Colonic mucosa (tissue), 4 donors: Measurements from ENCODE around the gene TMPRSS7. TPM values are rescaled to one million over a fixed set of nuclear protein-coding genes. Genes with fewer than 3 reads are reported as not detected.
A peak's percentile ranks its signal among the peaks of the same experiment; 100 is the strongest.

Experiments
- DNase-seq: peaks from one replicate; pipeline ENCODE4 v3.0.0-alpha.2; 2020
- H3K27ac ChIP-seq: fragments of 200-600 bp; one replicate; pipeline ENCODE4 v1.8.0; 2021
- H3K27me3 ChIP-seq: fragments of 200-600 bp; one replicate; pipeline ENCODE4 v1.8.0; 2021
- H3K36me3 ChIP-seq: fragments of 200-600 bp; one replicate; pipeline ENCODE4 v1.8.0; 2021
- H3K4me1 ChIP-seq: fragments of 200-600 bp; one replicate; pipeline ENCODE4 v1.8.0; 2021; ENCODE audit warnings: mild to moderate bottlenecking
- H3K4me3 ChIP-seq: fragments of 200-600 bp; one replicate; pipeline ENCODE4 v1.8.0; 2021
- H3K9ac ChIP-seq, 2 donors: one replicate each; pipeline ENCODE4 v1.7.0; 2013; ENCODE audit warnings: control low read depth in 2 of 2, low read depth in 2 of 2, low read length in 2 of 2
- H3K9me3 ChIP-seq: fragments of 200-600 bp; one replicate; pipeline ENCODE4 v1.8.0; 2021
- intact Hi-C: fragments of 100-400 bp; cut with DNase I; formaldehyde crosslinking; loops from one replicate; pipeline ENCODE4 v1.14.1; 2022
- total RNA-seq, 2 donors: library from RNA; stranded (reverse); fragmentation: NEBNext Ultra II Directional in 1 of 2; extraction: Animal tissue kit (Norgen Biotek cat#: 25700) in 1 of 2; gene quantifications; one replicate each; pipeline ENCODE4 v1.2.1, GENCODE V29; 2021
- TF ChIP-seq, protein P1 (sequence below): fragments of 200-600 bp; IDR thresholded peaks from one replicate; pipeline ENCODE4 v1.8.0; 2022; ENCODE audit warnings: antibody characterized with exemption, mild to moderate bottlenecking
- donor health status: healthy.
- donor health status: DM: no; HTN: no; CAD: no.
- donor health status: DM: no; HTN: no; CAD: no.

TMPRSS7 gene
- total RNA-seq, 2 donors from 2014 or later, result not detected

DNA sequence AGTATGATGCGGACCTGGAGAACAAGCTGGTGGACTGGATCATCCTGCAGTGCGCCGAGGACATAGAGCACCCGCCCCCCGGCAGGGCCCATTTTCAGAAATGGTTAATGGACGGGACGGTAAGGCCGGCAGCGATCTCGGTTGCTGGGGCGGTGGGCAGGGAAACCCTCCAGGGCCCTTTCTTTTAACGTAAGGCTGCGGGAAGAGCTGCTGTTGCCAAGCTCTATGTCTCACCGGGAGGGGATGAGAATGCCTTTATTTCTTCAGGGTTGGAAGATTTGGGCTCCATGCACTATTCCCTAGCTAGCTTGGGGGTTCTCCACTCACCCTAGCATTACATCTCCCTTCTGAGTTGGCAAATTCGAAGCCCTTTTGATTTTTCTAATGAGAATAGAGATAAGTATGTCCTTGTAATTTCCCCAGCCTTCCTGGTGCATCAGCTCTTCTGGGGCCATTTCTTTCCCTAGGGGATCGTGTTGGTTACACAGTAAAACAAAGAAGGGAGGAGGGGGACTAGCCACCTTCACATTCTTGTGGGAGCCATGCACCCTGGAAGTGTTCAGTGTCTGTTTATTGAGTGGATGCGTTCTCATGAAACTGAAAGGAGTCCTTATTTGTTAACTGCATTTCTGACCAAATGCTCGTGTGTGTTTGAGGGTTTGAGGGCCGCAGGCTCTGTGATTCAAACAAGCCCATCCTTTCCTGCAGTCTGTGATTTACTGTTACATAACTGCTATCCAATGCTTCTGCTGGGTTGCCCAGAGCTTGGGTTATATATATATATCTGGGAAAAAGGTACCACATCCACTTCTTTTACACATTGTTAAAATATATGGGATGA, 34.8 kb upstream of the TMPRSS7 start:
- no peak overlapping the region for H3K27ac ChIP-seq
- DNase-seq, result no peak
- H3K27me3 ChIP-seq, result no peaks in the 10 kb centered on the region
- H3K9me3 ChIP-seq, result no peaks in the 10 kb centered on the region
- H3K9ac ChIP-seq, result no peak overlapping the region
- H3K4me1 ChIP-seq, result no peaks in the 10 kb centered on the region
- H3K4me3 ChIP-seq, result peak overlapping the region; percentile 22
- intact Hi-C loops, result no loop called here
- TF ChIP-seq, protein P1, sequence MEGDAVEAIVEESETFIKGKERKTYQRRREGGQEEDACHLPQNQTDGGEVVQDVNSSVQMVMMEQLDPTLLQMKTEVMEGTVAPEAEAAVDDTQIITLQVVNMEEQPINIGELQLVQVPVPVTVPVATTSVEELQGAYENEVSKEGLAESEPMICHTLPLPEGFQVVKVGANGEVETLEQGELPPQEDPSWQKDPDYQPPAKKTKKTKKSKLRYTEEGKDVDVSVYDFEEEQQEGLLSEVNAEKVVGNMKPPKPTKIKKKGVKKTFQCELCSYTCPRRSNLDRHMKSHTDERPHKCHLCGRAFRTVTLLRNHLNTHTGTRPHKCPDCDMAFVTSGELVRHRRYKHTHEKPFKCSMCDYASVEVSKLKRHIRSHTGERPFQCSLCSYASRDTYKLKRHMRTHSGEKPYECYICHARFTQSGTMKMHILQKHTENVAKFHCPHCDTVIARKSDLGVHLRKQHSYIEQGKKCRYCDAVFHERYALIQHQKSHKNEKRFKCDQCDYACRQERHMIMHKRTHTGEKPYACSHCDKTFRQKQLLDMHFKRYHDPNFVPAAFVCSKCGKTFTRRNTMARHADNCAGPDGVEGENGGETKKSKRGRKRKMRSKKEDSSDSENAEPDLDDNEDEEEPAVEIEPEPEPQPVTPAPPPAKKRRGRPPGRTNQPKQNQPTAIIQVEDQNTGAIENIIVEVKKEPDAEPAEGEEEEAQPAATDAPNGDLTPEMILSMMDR, result no peak
- H3K36me3 ChIP-seq, result no peaks in the 10 kb centered on the region

DNA sequence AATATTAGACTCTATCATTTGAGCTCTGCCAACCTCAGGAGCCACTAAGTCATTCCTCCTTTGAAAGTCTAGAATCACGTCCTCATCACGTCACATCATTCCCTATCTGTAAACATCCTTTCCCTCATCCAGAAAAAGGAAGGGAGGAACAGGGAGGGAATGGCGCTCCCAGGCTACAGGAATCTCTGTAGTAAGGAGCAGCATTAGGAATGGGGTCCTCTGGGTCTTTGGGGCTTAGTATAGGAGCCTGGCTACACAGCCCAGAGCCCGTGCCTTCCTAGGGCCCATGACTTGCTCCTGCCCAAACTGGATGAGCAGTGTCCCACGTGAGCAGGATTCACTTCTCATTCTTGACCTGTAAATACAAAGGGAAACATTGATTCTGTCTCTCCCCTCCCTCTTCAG, 34.2 kb upstream of the TMPRSS7 start:
- Histone ChIP-seq H3K27me3 (no peaks in the 10 kb centered on the region), H3K27ac (no peak overlapping the region), H3K4me1 (no peaks in the 10 kb centered on the region), H3K36me3 (no peaks in the 10 kb centered on the region), H3K4me3 (no peak overlapping the region), H3K9me3 (no peaks in the 10 kb centered on the region), H3K9ac (no peak overlapping the region)
- DNase-seq, result no peak
- TF ChIP-seq, protein P1, result no peak
- intact Hi-C loops, result no loop called here

DNA sequence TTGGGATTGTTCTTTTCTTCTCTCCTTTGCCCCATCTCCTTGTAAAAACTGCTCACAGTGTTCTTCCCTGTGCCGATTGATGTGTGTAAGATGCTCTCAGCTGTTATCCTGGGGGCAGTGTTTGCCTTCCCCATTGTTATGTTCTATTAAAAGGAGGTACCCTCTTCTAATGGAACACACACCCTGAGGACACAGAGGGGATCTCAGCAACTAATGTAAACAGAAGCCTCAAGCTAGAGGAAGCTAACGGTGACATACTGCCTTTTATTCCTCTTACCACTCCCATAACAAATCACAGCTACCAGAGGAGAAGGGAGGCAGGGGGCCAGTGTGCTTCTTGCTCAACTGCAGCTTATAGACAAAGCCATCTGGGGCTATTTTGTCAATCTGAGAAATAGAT, 33.6 kb upstream of the TMPRSS7 start:
- DNase-seq, result no peak
- intact Hi-C loops, result no loop called here
- H3K9ac ChIP-seq, result no peak overlapping the region
- TF ChIP-seq, protein P1, result no peak
- H3K9me3 ChIP-seq, result no peaks in the 10 kb centered on the region
- no peaks in the 10 kb centered on the region for H3K36me3 ChIP-seq
- no peaks in the 10 kb centered on the region for H3K27me3 ChIP-seq
- H3K4me3 ChIP-seq, result no peak overlapping the region
- H3K27ac ChIP-seq, result no peak overlapping the region
- H3K4me1 ChIP-seq, result no peaks in the 10 kb centered on the region

DNA sequence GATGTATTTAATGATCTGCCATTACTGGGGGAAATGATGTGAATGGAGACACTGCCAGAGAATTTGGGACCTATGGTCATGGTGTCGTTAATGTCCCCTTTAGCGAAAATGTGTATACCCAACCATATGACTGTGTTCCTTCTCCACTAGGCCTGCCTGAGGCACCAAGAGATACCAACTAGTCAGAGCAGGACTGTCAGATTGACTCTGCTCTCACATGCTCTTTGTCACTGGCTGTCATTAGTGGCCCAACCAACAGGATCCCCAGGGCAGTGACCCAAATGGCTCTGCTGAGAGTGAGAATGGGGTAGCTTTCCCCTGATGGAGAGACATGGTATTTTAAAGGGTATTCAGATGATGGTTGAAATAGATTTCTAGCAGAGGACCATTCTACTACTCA, 33.0 kb upstream of the TMPRSS7 start:
- TF ChIP-seq, protein P1, result no peak
- H3K27me3 ChIP-seq, result no peaks in the 10 kb centered on the region
- intact Hi-C loops, result no loop called here
- H3K9me3 ChIP-seq, result no peaks in the 10 kb centered on the region
- H3K4me1 ChIP-seq, result no peaks in the 10 kb centered on the region
- H3K36me3 ChIP-seq, result no peaks in the 10 kb centered on the region
- H3K27ac ChIP-seq, result no peak overlapping the region
- no peak overlapping the region for H3K4me3 ChIP-seq
- no peak for DNase-seq
- no peak overlapping the region for H3K9ac ChIP-seq

DNA sequence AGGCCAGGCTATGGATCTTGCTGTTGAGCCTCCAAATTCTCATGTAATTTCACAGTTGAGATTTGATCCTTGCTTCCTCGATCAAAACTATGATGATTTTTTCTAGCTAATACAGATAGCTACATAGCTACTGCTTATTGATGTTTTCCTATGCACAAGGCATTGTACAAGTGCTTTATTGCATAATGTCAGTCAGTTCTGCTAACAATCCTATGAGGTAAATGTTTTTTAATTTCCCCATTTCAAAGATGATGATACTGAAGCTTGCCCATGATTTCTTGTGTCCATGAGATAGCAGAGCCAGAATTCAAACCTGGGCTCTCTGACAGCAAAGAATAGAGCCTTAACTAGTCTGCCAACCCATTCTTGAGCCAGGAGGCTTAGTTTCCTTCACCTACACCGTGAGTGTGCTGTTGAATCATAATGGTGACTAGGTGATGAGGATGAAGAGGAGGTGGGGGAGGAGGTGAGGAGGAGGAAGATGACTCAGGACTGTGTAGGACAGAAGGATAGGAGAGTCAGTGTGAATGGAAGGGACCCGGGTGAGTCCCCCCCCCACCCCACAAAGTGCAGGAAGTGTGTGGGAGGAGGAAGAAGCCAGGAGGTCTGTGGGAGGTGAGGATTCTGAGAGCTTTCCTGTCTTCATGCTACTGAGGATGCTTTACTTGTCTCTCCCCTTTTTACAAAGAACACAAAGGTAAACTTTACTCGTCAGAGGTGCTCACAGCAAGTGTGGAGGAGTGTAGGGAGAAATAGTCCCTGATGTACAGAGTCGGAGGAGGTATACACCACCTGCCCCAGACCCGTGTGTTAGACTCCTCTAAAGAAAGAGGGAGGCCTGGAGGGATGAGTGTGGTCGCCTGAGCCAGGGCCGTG, 32.2 kb upstream of the TMPRSS7 start:
- H3K9me3 ChIP-seq, result no peaks in the 10 kb centered on the region
- DNase-seq, result no peak
- H3K27ac ChIP-seq, result no peak overlapping the region
- H3K4me1 ChIP-seq, result no peaks in the 10 kb centered on the region
- TF ChIP-seq, protein P1, result no peak
- no peaks in the 10 kb centered on the region for H3K36me3 ChIP-seq
- no peak overlapping the region for H3K9ac ChIP-seq
- H3K4me3 ChIP-seq, result no peak overlapping the region
- intact Hi-C loops, result no loop called here
- no peaks in the 10 kb centered on the region for H3K27me3 ChIP-seq
